Neural progenitor cell (in vitro differentiated cells): Measurements from ENCODE around the gene LRRC72. TPM values are rescaled to one million over a fixed set of nuclear protein-coding genes. Genes with fewer than 3 reads are reported as not detected.

Source experiments
- DNase-seq: peaks from one replicate; pipeline ENCODE4 v3.0.0-alpha.2; 2016; ENCODE audit warnings: low spot score
- H2AFZ ChIP-seq: fragments of 200-600 bp; sonication (generic); replicated peaks from 2 replicates; pipeline ENCODE4 v1.6.1; 2016; ENCODE audit warnings: antibody characterized with exemption
- H3F3A ChIP-seq: fragments of 200-600 bp; sonication (generic); 2 replicates; pipeline ENCODE4 v1.6.1; 2016; ENCODE audit warnings: antibody characterized with exemption, low read depth
- H3K27ac ChIP-seq: fragments of 200-600 bp; sonication (generic); 2 replicates; pipeline ENCODE4 v1.5.1; 2016; ENCODE audit warnings: mild to moderate bottlenecking
- H3K27me3 ChIP-seq: fragments of 200-600 bp; sonication (generic); 2 replicates; pipeline ENCODE4 v1.6.1; 2016; ENCODE audit warnings: mild to moderate bottlenecking, moderate library complexity
- H3K36me3 ChIP-seq: fragments of 200-600 bp; sonication (generic); 2 replicates; pipeline ENCODE4 v1.5.1; 2016
- H3K4me1 ChIP-seq: fragments of 200-600 bp; sonication (generic); 2 replicates; pipeline ENCODE4 v1.6.1; 2016; ENCODE audit warnings: mixed run types
- H3K4me2 ChIP-seq: fragments of 200-600 bp; sonication (generic); 2 replicates; pipeline ENCODE4 v1.6.1; 2016
- H3K4me3 ChIP-seq: fragments of 200-600 bp; sonication (generic); 2 replicates; pipeline ENCODE4 v1.5.1; 2016
- H3K79me2 ChIP-seq: fragments of 200-600 bp; sonication (generic); 2 replicates; pipeline ENCODE4 v1.6.1; 2016; ENCODE audit warnings: low read depth
- H3K9ac ChIP-seq: fragments of 200-600 bp; sonication (generic); 2 replicates; pipeline ENCODE4 v1.6.1; 2016
- H3K9me3 ChIP-seq: fragments of 200-600 bp; sonication (generic); 2 replicates; pipeline ENCODE4 v1.5.1; 2016; ENCODE audit warnings: low read depth
- H4K20me1 ChIP-seq: fragments of 200-600 bp; sonication (generic); 2 replicates; pipeline ENCODE4 v1.6.1; 2016; ENCODE audit warnings: low read depth
- H3K27ac Mint-ChIP-seq: 3 replicates; pipeline ENCODE4 v1.8.0; 2021; ENCODE audit warnings: mixed read lengths
- H3K27me3 Mint-ChIP-seq: 2 replicates; pipeline ENCODE4 v1.8.0; 2022; ENCODE audit warnings: low read depth, mild to moderate bottlenecking, inconsistent platforms, moderate library complexity, mixed read lengths; ENCODE audit not compliant: insufficient read depth
- H3K36me3 Mint-ChIP-seq: 3 replicates; pipeline ENCODE4 v1.8.0; 2021; ENCODE audit warnings: mixed read lengths
- H3K4me1 Mint-ChIP-seq: 3 replicates; pipeline ENCODE4 v1.8.0; 2021; ENCODE audit warnings: mixed read lengths
- H3K4me3 Mint-ChIP-seq: 3 replicates; pipeline ENCODE4 v1.8.0; 2021; ENCODE audit warnings: mild to moderate bottlenecking, moderate library complexity, mixed read lengths
- H3K9me3 Mint-ChIP-seq: 3 replicates; pipeline ENCODE4 v1.8.0; 2020; ENCODE audit warnings: mixed read lengths
- EZH2 ChIP-seq: fragments of 200-600 bp; sonication (generic); IDR thresholded peaks from 2 replicates; pipeline ENCODE4 v1.6.1; 2017; ENCODE audit warnings: antibody characterized with exemption, mild to moderate bottlenecking, moderate library complexity
- EZH2phosphoT487 ChIP-seq: fragments of 200-600 bp; sonication (generic); IDR thresholded peaks from 2 replicates; pipeline ENCODE4 v1.6.1; 2017; ENCODE audit warnings: antibody characterized with exemption
- total RNA-seq: library from RNA; depleted of rRNA; stranded (reverse); fragments of >200 nt; gene quantifications from 2 replicates; pipeline ENCODE4 v1.2.3, GENCODE V29; 2015; ENCODE audit warnings: low replicate concordance
- TF ChIP-seq, protein P1 (sequence below): fragments of 200-600 bp; sonication (generic); IDR thresholded peaks from 2 replicates; pipeline ENCODE4 v1.5.1; 2017; ENCODE audit warnings: antibody characterized with exemption, mild to moderate bottlenecking

The LRRC72 gene
- total RNA-seq, 1 donor from 2014 or later, result not detected

DNA sequence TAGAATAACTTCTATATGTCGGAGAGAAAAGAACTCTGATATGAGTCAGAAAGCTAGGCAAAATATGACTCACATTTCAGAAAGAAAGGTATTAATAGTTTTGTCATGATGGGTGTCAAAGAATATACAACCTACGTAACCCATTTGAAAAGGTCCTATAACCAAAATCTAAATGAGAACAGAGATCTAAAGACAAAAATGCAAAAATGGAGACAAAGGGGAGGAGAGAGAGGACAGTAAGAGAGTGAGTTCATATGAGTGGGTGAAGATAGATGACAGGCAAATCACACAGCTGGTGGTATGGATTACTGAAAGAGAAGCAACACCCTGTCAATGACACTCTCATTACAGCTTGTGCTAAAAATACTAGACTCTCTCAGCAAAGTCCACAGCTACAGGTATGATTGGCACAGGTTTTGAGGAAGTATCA is 93.4 kb downstream of the LRRC72 start:
- Histone ChIP-seq H3K36me3 (peaks cover 12% of the 10 kb centered on the region), H3K9me3 (no peaks in the 10 kb centered on the region), H2AFZ (no peak overlapping the region), H4K20me1 (no peaks in the 10 kb centered on the region), H3F3A (no peaks in the 10 kb centered on the region), H3K9ac (no peak overlapping the region), H3K4me2 (no peak overlapping the region), H3K79me2 (no peaks in the 10 kb centered on the region), H3K4me3 (no peak overlapping the region), H3K27me3 (no peaks in the 10 kb centered on the region), H3K4me1 (peaks cover 20% of the 10 kb centered on the region), H3K27ac (no peak overlapping the region)
- H3K9me3 Mint-ChIP-seq, result no peaks in the 10 kb centered on the region
- DNase-seq, result no peak
- H3K27me3 Mint-ChIP-seq, result no peaks in the 10 kb centered on the region
- H3K4me3 Mint-ChIP-seq, result no peak overlapping the region
- no peak for TF ChIP-seq EZH2phosphoT487
- TF ChIP-seq, protein P1, sequence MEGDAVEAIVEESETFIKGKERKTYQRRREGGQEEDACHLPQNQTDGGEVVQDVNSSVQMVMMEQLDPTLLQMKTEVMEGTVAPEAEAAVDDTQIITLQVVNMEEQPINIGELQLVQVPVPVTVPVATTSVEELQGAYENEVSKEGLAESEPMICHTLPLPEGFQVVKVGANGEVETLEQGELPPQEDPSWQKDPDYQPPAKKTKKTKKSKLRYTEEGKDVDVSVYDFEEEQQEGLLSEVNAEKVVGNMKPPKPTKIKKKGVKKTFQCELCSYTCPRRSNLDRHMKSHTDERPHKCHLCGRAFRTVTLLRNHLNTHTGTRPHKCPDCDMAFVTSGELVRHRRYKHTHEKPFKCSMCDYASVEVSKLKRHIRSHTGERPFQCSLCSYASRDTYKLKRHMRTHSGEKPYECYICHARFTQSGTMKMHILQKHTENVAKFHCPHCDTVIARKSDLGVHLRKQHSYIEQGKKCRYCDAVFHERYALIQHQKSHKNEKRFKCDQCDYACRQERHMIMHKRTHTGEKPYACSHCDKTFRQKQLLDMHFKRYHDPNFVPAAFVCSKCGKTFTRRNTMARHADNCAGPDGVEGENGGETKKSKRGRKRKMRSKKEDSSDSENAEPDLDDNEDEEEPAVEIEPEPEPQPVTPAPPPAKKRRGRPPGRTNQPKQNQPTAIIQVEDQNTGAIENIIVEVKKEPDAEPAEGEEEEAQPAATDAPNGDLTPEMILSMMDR, result no peak
- no peak for TF ChIP-seq EZH2
- peaks cover 48% of the 10 kb centered on the region for H3K36me3 Mint-ChIP-seq
- H3K4me1 Mint-ChIP-seq, result peaks cover 7% of the 10 kb centered on the region
- no peak overlapping the region for H3K27ac Mint-ChIP-seq

DNA sequence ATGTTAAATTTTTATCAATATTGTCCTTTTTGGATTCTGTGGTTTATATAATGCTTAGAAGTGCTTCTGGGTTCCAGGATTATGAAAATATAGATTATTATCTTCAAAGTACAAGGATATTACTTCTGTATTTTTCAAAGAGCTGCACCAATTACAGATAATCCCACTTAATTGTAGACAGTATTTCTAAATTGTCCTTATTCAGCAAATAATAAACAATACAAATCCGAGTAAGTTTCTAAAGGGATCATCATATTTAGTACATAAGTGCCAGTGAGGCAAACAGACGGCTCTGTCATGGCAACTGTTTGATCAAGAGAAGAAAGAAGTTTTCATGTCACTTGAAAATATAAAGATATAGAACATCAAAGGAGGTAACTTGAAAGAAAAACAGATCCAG is 99.8 kb downstream of the LRRC72 start:
- no peak for TF ChIP-seq EZH2phosphoT487
- TF ChIP-seq EZH2, result no peak
- TF ChIP-seq, protein P1, result no peak
- Histone ChIP-seq H3K9me3 (no peaks in the 10 kb centered on the region), H3K27me3 (no peaks in the 10 kb centered on the region), H3K4me1 (peaks cover 21% of the 10 kb centered on the region), H3K27ac (no peak overlapping the region), H2AFZ (no peak overlapping the region), H4K20me1 (peaks cover 27% of the 10 kb centered on the region), H3K79me2 (peaks cover 6% of the 10 kb centered on the region), H3K9ac (no peak overlapping the region), H3K4me3 (no peak overlapping the region), H3F3A (peaks cover 15% of the 10 kb centered on the region), H3K36me3 (peaks cover 13% of the 10 kb centered on the region), H3K4me2 (no peak overlapping the region)
- no peaks in the 10 kb centered on the region for H3K9me3 Mint-ChIP-seq
- H3K27ac Mint-ChIP-seq, result no peak overlapping the region
- no peaks in the 10 kb centered on the region for H3K4me1 Mint-ChIP-seq
- DNase-seq, result no peak
- H3K4me3 Mint-ChIP-seq, result no peak overlapping the region
- no peaks in the 10 kb centered on the region for H3K27me3 Mint-ChIP-seq
- peaks cover 16% of the 10 kb centered on the region for H3K36me3 Mint-ChIP-seq

DNA sequence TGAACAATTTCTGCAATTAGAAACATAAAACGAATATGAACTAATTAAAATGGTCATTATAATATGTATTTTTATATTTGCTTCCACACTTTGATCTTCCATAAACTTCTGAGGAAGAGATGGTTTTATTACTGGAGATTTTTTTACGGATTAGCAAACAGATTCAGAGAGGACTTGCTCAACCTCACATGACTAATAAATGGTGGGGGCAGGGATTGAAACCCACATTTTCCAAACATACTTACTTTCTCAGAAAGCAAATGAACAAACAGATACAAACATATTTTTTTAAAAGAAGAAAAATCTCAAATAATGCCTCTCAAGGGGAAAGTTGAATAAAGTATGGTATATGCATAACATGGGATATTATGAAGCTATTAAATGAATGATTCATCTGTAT is 100.6 kb downstream of the LRRC72 start:
- H3K36me3 Mint-ChIP-seq, result peaks cover 16% of the 10 kb centered on the region
- no peak overlapping the region for H3K27ac Mint-ChIP-seq
- no peaks in the 10 kb centered on the region for H3K9me3 ChIP-seq
- H3K4me1 ChIP-seq, result peaks cover 21% of the 10 kb centered on the region
- H3K4me3 Mint-ChIP-seq, result no peak overlapping the region
- peaks cover 27% of the 10 kb centered on the region for H4K20me1 ChIP-seq
- H3K9ac ChIP-seq, result no peak overlapping the region
- peaks cover 6% of the 10 kb centered on the region for H3K79me2 ChIP-seq
- H3K9me3 Mint-ChIP-seq, result no peaks in the 10 kb centered on the region
- H3F3A ChIP-seq, result peaks cover 16% of the 10 kb centered on the region
- H3K36me3 ChIP-seq, result peaks cover 13% of the 10 kb centered on the region
- no peak overlapping the region for H3K27ac ChIP-seq
- H3K27me3 Mint-ChIP-seq, result no peaks in the 10 kb centered on the region
- TF ChIP-seq EZH2, result no peak
- no peak for TF ChIP-seq EZH2phosphoT487
- TF ChIP-seq, protein P1, result no peak
- H3K4me3 ChIP-seq, result no peak overlapping the region
- H3K27me3 ChIP-seq, result no peaks in the 10 kb centered on the region
- no peak overlapping the region for H2AFZ ChIP-seq
- no peaks in the 10 kb centered on the region for H3K4me1 Mint-ChIP-seq
- no peak overlapping the region for H3K4me2 ChIP-seq
- DNase-seq, result no peak
